Urinary bladder (tissue), 4 donors: Measurements from ENCODE around the gene MEGF9. TPM values are rescaled to one million over a fixed set of nuclear protein-coding genes. Genes with fewer than 3 reads are reported as not detected.

ENCODE experiments used
- DNase-seq: peaks from one replicate; pipeline ENCODE4 v3.0.0-alpha.2; 2015; ENCODE audit errors: extremely low spot score
- H3K27ac ChIP-seq: one replicate; pipeline ENCODE4 v1.5.1; 2013; ENCODE audit warnings: low read depth, mild to moderate bottlenecking, moderate library complexity
- H3K36me3 ChIP-seq: one replicate; pipeline ENCODE4 v1.6.1; 2013; ENCODE audit warnings: mild to moderate bottlenecking, moderate library complexity; ENCODE audit not compliant: insufficient read depth
- H3K4me1 ChIP-seq: one replicate; pipeline ENCODE4 v1.6.1; 2013; ENCODE audit warnings: mild to moderate bottlenecking, moderate library complexity; ENCODE audit not compliant: insufficient read depth
- H3K4me3 ChIP-seq: one replicate; pipeline ENCODE4 v1.5.1; 2013; ENCODE audit warnings: low read depth, low read length
- WGBS: extraction: QIAGEN DNeasy Blood & Tissue Kit; methylation state at CpG from one replicate; pipeline ENCODE4 v1.1.7; 2013; 5-methylcytosine and 5-hydroxymethylcytosine counted together
- polyA plus RNA-seq: library from polyadenylated mRNA; stranded (reverse); fragments of 200-250 nt; gene quantifications from one replicate; pipeline ENCODE4 v1.2.3, GENCODE V29; 2013
- total RNA-seq: library from RNA; depleted of rRNA; stranded (reverse); fragments of >200 nt; gene quantifications from one replicate; pipeline ENCODE4 v1.2.3, GENCODE V29; 2014
- donor health status: healthy with polysubstance abuse.
- donor health status: healthy.

Gene MEGF9
- total and polyA plus RNA-seq, 2 donors, result 9.7 to 18.3 TPM

DNA sequence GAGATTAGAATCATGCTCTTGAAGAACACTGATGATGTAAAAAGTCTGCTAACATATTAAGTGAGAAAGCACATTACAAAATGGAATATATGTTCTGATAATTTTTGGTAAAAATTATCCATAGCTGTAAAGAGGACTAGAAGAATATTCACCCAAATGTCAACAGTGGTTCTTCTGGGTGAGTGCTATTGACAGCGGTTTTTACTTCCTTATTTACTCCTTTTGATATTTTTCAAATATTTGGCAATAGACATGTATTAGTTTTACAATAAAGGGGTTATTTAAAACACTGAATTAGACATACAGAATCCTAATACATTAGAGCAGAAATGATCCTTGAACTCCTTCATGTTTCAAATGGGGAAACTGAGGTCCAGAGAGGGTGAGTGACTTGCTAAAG, 26.9 kb upstream of the MEGF9 start:
- DNase-seq, result no peak
- no peaks in the 10 kb centered on the region for H3K36me3 ChIP-seq
- no peak overlapping the region for H3K4me3 ChIP-seq
- no peaks in the 10 kb centered on the region for H3K4me1 ChIP-seq
- 78% methylated on average over 1 of the region's 1 CpG for WGBS
- H3K27ac ChIP-seq, result no peak overlapping the region

DNA sequence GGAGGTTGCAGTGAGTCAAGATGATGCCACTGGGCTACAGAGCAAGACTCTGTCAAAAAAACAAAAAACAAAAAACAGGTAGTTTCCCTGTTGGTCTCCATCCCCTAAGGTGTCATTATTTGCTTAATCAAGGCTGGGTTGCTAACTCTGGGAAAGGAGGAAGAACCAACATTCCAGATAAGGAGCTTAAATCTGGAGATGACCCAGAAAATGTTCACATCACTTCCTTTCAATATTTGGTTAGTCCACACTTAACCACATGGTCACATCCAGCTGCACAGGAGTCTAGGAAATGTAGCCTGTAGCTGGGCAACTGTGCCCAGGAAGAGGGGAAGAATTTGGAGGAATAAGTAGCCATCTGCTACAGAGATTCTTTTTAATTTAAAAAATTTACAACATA, 25.9 kb upstream of the MEGF9 start:
- Histone ChIP-seq H3K36me3 (no peaks in the 10 kb centered on the region), H3K4me1 (no peaks in the 10 kb centered on the region), H3K27ac (no peak overlapping the region), H3K4me3 (no peak overlapping the region)
- no peak for DNase-seq

DNA sequence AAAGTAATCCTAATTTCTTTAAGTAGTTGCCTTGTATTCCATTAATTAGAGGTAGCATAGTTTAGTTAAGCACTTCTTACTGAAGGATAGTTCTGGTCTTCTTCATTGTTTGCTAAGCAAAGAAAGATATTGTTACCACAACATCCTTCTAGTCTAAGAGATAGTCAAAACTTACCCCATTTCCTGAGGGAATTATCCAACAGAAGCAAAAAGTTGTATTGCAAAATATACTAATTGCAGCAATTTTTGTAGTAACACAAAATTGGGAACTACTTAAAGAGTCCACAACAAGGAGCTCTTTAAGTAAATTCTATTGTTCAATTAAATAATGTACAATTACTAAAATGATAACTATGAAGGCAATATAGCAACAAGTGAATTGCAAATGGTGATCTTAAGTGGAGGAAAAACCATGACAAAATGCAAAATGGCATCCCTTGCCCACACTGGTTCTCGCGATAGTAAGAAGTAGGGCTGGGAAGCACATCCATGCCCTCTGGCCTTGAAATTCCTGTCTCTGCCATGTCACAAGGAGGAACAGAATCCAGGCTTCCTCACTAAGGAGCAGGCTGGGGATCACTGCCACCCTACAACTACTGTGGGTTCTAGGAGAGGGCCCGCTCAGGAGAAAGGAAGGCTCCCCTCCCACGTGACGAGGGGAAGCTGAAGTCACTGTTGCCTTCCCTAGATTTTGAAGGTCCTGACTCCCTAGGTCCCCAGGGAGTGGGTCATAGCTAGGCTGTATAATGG, 23.3 kb upstream of the MEGF9 start:
- H3K4me1 ChIP-seq, result no peaks in the 10 kb centered on the region
- 96% methylated on average over 5 of the region's 5 CpGs for WGBS
- no peak for DNase-seq
- H3K27ac ChIP-seq, result no peak overlapping the region
- H3K36me3 ChIP-seq, result no peaks in the 10 kb centered on the region
- no peak overlapping the region for H3K4me3 ChIP-seq

DNA sequence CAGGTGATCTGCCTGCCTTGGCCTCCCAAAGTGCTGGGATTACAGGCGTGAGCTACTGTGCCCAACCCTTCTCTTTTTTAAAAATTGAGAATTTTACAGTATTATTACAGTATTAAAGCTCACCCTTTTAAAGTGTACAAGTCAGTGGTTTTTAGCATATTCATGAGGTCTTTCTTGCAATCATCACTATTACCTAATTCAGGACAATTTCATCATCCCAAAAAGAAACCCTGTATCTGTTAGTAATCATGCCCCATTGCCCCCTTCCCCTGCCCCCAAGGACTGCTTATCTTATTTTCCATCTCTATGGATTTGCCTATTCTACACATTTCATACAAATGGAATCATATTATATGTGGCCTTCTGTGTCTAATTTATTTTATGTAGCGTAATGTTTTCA, 22.6 kb upstream of the MEGF9 start:
- Histone ChIP-seq H3K4me1 (no peaks in the 10 kb centered on the region), H3K36me3 (no peaks in the 10 kb centered on the region), H3K27ac (no peak overlapping the region), H3K4me3 (no peak overlapping the region)
- 91% methylated on average over 2 of the region's 2 CpGs for WGBS
- DNase-seq, result no peak

DNA sequence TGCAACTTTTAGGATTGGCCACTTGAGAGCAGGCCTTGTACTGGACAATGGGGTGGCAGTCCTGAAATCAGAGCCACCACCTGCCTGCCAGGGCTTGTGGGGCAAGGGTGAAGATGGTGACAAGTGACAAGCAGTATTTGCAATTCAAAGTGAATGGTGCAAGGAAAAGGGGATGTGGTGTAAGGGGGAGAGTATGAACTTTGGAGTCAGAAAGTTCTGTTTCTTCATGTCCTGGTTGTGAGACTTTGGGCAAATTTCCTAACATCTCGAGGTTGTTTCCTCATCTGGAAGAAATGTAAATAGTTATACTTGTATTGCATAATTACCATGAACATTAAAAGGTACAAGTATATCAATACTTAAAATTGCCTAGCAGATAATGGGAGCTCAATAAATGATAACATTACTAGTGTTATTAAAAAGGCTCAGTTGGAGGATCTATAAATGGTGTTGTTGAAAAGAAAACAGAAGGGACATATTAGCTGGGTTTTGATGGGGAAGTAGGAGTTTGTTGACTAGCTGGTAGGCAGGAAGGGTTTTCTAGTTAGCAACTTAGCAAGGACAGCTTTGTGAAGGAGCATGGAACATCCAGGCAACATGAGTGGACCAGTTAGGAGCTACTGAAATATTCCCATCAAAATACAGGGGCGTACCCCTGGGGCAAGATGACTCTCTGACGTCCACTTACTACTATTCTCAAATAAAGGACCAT, 21.3 kb upstream of the MEGF9 start:
- 73% methylated on average over 3 of the region's 3 CpGs for WGBS
- Histone ChIP-seq H3K4me1 (no peaks in the 10 kb centered on the region), H3K36me3 (no peaks in the 10 kb centered on the region), H3K4me3 (no peak overlapping the region), H3K27ac (no peak overlapping the region)
- DNase-seq, result no peak

DNA sequence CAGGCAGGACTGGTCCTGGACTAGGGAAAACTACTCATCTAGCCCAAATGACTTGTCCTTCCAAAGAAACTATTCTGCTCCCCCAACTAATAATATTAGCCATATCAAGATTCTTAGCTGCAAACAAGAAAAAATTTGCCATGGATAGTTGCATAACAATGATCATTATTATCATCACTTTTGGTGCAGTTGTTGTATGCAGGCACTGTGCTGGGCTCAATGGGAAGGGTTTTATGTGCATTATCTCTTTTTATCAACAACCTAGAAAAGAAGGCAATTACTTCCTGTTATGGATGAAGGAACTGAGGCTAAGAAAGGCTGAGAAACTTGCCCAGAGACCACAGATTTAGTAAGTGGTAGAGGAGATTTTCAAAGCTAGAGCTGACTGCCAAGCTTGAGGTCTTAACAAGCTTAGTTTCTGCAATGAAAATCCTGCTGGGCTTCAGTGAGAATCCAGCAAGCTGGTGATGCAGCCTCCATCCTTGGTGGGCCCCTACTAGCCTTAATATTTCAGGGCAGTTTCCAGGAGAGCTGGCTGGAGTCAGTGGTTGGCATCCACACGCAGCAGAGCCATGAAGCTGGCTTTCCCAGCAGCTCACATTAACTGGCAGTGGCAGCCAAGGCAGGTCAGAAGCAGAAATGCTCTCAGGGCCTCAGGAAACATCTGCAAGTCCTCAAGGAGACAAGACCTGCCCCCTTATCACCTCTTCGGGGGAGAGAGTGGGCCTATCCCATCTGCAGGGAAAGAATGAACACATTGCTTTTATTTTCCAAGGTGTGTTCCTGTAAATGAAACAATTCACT, 20.5 kb upstream of the MEGF9 start:
- Histone ChIP-seq H3K27ac (no peak overlapping the region), H3K4me3 (no peak overlapping the region), H3K4me1 (no peaks in the 10 kb centered on the region), H3K36me3 (no peaks in the 10 kb centered on the region)
- 39% methylated on average over 2 of the region's 2 CpGs for WGBS
- DNase-seq, result no peak

DNA sequence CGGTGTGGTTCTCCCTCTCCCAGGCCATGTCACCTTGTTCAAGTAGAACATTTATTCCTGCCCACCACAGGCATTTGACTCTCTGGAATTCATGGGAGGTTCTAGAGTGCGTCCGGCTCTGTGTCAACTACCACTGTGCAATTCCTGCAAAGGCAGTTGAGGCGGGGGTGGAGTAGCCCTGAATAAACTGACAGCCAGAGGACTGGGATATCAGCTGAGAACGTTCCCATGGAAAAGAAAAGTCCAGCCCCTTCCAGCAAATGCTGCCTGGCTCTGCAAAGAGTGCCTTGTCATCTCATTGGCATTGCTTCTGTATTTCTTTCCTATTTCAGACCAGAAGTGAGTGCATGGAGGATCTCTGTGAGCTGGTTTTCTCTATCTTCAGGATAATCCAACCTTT, 18.9 kb upstream of the MEGF9 start:
- no peak overlapping the region for H3K4me3 ChIP-seq
- 75% methylated on average over 5 of the region's 5 CpGs for WGBS
- no peak for DNase-seq
- no peaks in the 10 kb centered on the region for H3K4me1 ChIP-seq
- no peak overlapping the region for H3K27ac ChIP-seq
- no peaks in the 10 kb centered on the region for H3K36me3 ChIP-seq

DNA sequence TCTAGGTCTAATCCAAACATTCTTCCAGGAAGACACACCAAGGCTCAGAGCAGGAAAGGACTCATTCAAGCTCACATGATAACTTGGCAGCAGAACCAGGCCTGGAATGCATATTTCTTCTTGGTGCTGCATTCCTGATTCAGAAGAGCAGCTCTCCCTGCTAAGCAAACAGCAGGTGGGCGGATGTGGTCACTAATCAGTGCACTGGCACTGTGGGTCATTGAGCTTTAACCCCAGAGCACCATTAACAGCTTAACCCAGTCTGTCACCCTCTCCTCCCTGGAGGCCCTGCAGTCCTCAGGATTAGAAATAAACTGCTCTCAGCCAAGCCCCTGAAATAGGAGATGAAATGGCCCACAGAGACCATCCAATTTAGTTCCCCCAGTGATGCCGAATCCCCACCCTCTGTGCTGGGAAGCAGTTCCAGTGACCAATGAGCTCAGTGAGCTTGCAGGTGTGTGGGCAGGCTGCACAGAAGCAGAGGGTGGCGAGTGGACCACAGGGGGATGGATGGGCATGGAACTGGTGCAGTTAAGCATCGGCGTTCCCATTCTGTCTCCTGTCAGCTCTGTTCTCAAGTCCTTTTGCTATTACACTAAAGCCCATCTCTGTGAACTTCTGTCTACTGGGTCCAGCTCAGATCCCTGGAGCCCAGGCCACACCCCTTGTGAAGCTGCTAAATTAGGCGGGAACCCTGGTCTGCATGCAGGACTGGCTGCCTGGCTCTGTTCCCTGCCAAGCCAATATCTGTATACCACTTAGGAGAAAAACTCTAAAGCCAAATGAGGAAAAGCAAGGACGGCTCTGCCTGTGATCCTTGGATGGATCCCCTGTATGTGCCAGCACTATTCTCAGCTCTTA, 16.6 kb upstream of the MEGF9 start:
- no peaks in the 10 kb centered on the region for H3K4me1 ChIP-seq
- WGBS, result 74% methylated on average over 7 of the region's 7 CpGs
- no peak overlapping the region for H3K27ac ChIP-seq
- H3K4me3 ChIP-seq, result no peak overlapping the region
- DNase-seq, result no peak
- no peaks in the 10 kb centered on the region for H3K36me3 ChIP-seq

DNA sequence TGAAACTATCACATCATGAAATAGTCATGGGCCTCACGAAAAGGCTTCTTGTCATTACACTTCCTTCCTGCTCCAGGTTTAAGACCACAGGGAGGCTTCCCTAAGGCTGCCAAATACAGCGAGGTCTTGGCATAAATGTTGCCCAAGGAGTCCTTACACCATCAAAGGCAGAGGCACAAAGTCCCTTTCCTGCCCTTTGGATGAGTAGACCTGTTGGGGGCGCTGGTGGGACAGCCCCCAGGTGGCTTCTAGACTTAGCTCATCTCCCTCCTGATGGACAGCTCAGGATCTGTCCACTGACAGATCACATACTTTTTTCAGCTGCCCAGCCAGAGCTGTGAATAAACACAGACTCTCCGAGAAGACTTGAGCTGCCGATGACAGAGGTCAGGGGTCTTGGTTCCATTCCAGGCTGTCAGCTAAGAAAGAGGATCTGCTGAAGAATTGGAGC, 15.5 kb upstream of the MEGF9 start:
- no peaks in the 10 kb centered on the region for H3K36me3 ChIP-seq
- WGBS, result 44% methylated on average over 5 of the region's 5 CpGs
- no peak overlapping the region for H3K27ac ChIP-seq
- no peak for DNase-seq
- no peak overlapping the region for H3K4me3 ChIP-seq
- no peaks in the 10 kb centered on the region for H3K4me1 ChIP-seq

DNA sequence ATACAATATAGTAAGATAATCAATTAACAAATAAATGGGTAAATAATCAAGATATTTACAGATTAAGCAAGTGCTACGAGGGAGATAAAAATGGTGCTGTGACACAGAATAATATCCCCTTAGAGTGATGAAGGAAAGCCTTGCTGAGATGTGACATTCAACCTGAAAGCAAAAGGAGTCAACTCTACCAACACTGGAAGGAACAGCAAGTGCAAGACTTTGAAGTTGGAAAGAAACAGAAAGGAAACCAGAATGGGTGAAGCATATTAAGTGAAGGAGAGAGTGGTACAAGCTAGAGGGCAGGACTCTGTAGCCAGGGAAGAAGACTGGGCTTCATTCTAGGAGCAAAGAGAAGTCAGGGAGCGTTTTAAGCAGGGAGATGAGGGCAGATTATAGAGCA, 12.2 kb upstream of the MEGF9 start:
- DNase-seq, result no peak
- Histone ChIP-seq H3K36me3 (no peaks in the 10 kb centered on the region), H3K4me3 (no peak overlapping the region), H3K4me1 (no peaks in the 10 kb centered on the region), H3K27ac (no peak overlapping the region)
- WGBS, result 85% methylated on average over 2 of the region's 2 CpGs

DNA sequence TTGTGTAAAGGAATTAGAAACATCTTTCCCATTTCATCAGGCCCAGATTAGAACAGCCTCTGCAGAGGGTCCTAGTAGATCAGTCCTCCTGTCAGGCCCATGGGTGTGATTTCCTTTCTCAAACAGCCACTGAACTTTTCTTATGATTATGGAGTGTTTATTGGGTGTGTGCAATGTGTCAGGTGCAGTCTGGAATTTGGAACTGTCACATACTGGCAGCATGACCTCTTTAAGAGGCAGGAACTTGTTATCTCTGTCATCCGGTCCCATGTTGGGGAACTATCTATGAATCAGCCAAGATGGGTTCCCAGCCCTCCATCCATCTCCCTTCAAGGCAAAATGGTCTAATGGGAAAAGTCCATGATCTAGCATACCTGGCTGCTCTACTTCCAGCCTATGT, 11.6 kb upstream of the MEGF9 start:
- no peak overlapping the region for H3K27ac ChIP-seq
- no peak overlapping the region for H3K4me3 ChIP-seq
- DNase-seq, result no peak
- no peaks in the 10 kb centered on the region for H3K4me1 ChIP-seq
- H3K36me3 ChIP-seq, result no peaks in the 10 kb centered on the region
- 65% methylated on average over 1 of the region's 1 CpG for WGBS

DNA sequence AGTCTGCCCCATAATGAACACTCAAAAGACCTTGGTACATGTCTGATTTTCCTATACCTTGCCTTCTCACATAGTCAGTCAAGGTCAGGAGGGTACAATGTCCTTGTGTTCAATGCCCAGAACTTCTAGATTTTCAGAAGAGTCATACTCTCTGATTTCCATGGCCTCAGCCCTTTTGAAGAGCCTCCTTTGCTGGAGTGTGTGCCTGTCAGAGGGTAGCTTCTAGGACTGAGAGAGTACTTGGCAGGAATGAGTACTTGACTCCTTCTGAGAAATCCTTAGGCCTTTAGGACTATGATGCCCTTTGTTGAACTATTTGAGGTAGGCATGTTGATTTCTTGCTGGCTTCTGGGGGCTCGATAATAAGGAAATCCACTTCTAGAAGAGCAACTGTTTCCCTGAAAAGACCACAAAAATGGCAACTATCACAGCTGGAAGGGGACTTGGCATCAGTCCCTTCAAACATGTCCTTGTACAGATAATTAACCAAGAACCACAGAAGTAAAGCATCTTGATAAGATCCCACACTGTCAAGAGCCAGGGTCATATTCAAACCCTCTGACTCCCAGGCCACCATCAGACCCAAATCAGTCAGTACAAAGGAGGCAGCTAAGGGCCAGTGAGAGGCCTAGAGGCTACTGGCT, 10.6 kb upstream of the MEGF9 start:
- Histone ChIP-seq H3K4me3 (no peak overlapping the region), H3K36me3 (no peaks in the 10 kb centered on the region)
- DNase-seq, result no peak

DNA sequence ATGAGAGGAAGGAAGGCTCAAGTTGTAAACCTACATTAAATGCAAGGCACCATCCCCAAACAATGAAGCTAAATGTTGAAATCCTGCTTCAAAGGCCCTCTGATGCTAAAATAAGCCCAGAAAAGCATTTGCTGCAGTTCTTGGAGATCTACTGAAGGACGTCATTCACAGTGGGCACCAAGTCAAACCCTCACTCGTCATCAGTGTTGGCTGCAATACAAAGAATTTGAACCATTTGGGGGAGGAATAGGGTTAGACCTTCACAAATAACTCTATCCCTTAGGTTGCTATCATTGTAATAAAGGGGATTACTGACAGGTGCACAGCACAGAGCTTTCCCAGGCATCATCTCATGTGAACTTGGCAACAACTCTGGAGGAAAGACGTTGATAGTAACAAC, 9.3 kb upstream of the MEGF9 start:
- Histone ChIP-seq H3K4me1 (no peaks in the 10 kb centered on the region), H3K4me3 (no peak overlapping the region), H3K36me3 (no peaks in the 10 kb centered on the region), H3K27ac (no peak overlapping the region)
- 64% methylated on average over 3 of the region's 3 CpGs for WGBS
- DNase-seq, result no peak

More for the DNA sequence above, 10.6 kb upstream of the MEGF9 start:
- WGBS, result 72% methylated on average over 1 of the region's 1 CpG
- no peaks in the 10 kb centered on the region for H3K4me1 ChIP-seq
- H3K27ac ChIP-seq, result no peak overlapping the region
